ENCODE measurements around the gene THSD4. TPM values are rescaled to one million over a fixed set of nuclear protein-coding genes. Genes with fewer than 3 reads are reported as not detected.

THSD4 gene
- total and polyA plus RNA-seq, 2 of the 4 experiments (the other 2 are of a cell fraction): 25.5 to 31.1 TPM

- ChIA-PET CTCF (interaction anchor here (0.6 to 1.5 kb wide), 2 partner anchors 13 to 296 kb away, joined by 3 read pairs; no protein-coding TSS in a partner anchor), POLR2A (ENCODE audit: unreplicated experiment) (no interaction called here)
- 0 out of 2 replicates have a peak, but pooled peaks cover 2% of the 10 kb centered on the region for H3K36me3 ChIP-seq (ENCODE audit: control insufficient read depth, insufficient read depth, low read length)
- H2BK15ac ChIP-seq (ENCODE audit: low read depth, low read length): no peak overlapping the region
- no peak overlapping the region for H2AK9ac ChIP-seq (replicated peaks; ENCODE audit: low read depth, low read length, poor library complexity)
- no peak overlapping the region for H3K27ac ChIP-seq (ENCODE audit: insufficient read depth, low read length)
- no peak overlapping the region for H3K4ac ChIP-seq (ENCODE audit: low read depth, low read length)
- H4K20me1 ChIP-seq (ENCODE audit: insufficient read depth, low read length): peaks cover 17% of the 10 kb centered on the region; the same call in 1 of the 2 replicates
- peaks cover 10% of the 10 kb centered on the region; the same call in 1 of the 2 replicates for H3K4me1 ChIP-seq (ENCODE audit: control insufficient read depth, insufficient read depth, low read length)
- H3K4me3 ChIP-seq (ENCODE audit: insufficient read depth, low read depth, low read length): no peak overlapping the region
- BruUV-seq (replicated peaks): no TSS peak
- no peak for ATAC-seq (ENCODE audit: low read depth)
- no CpG with 5 or more reads among the region's 3 CpGs for WGBS, 2 experiments (ENCODE audit: extremely low coverage in 2 of 2, insufficient read length in 1 of 2)
- H2AFZ ChIP-seq (replicated peaks; ENCODE audit: low read length, poor library complexity): no peak overlapping the region
- H3K23ac ChIP-seq (ENCODE audit: low read depth, low read length): no peak overlapping the region
- H3K18ac ChIP-seq (ENCODE audit: low read depth, low read length): no peak overlapping the region
- in situ Hi-C loops (cut with MboI; ENCODE audit: low sequenced_read_pairs) (loop anchor here (10.0 kb wide), 1 partner anchor 698 kb away; no protein-coding TSS in a partner anchor), intact Hi-C loops (cut with micrococcal nuclease) (no loop called here), dilution Hi-C loops (cut with HindIII; ENCODE audit: low sequenced_read_pairs, unreplicated experiment) (no loop called here)
- no peak for TF ChIP-seq FOS (IDR thresholded peaks at IDR 0.05; ENCODE audit: low read depth, low read length)
- no peak for TF ChIP-seq SMC3 (IDR thresholded peaks at IDR 0.05; ENCODE audit: low read depth, low read length)
- TF ChIP-seq RFX5 (IDR thresholded peaks at IDR 0.05; ENCODE audit: low read depth, low read length): no peak
- no peak for TF ChIP-seq BHLHE40 (IDR thresholded peaks at IDR 0.05; ENCODE audit: low read depth, low read length)
- TF ChIP-seq NFE2L2 (IDR thresholded peaks at IDR 0.05; ENCODE audit: low read depth, low read length): no peak
- TF ChIP-seq CTCF (conservative IDR thresholded peaks at IDR 0.05; ENCODE audit: low read depth, low read length): no peak
- TF ChIP-seq ELK1 (IDR thresholded peaks at IDR 0.05; ENCODE audit: borderline replicate concordance, low read depth, low read length): no peak
- TF ChIP-seq CHD1 (IDR thresholded peaks at IDR 0.05; ENCODE audit: low read depth, low read length): no peak
- no peak for TF ChIP-seq USF2 (IDR thresholded peaks at IDR 0.05; ENCODE audit: low read depth, low read length)
- no peak for TF ChIP-seq POLR2A (IDR thresholded peaks at IDR 0.05; ENCODE audit: low read depth, low read length)
- TF ChIP-seq RCOR1 (IDR thresholded peaks at IDR 0.05; ENCODE audit: insufficient replicate concordance, low read length): no peak
- H3K27me3 ChIP-seq (ENCODE audit: control insufficient read depth, insufficient read depth, low read length): no peaks in the 10 kb centered on the region
- no peak overlapping the region for H2BK5ac ChIP-seq (ENCODE audit: low read depth, low read length, poor library complexity, severe bottlenecking)
- no peaks in the 10 kb centered on the region for H3K9me1 ChIP-seq (ENCODE audit: insufficient read depth, low read length)
- H3K79me1 ChIP-seq (ENCODE audit: low read depth in 1 of 2, low read length in 2 of 2): 0 out of 4 replicates have a peak, but pooled peaks cover 0 to 8% of the 10 kb centered on the region in 2 experiments
- H4K91ac ChIP-seq (ENCODE audit: insufficient read depth, low read depth, low read length): no peak overlapping the region
- no peak overlapping the region for H2BK20ac ChIP-seq (ENCODE audit: low read depth, low read length)
- H3K14ac ChIP-seq (replicated peaks; ENCODE audit: low read depth, low read length): no peak overlapping the region
- no peaks in the 10 kb centered on the region for H3K9me3 ChIP-seq (ENCODE audit: control insufficient read depth, insufficient read depth, low read length)
- H4K5ac ChIP-seq (ENCODE audit: low read depth, low read length): no peak overlapping the region
- no peak overlapping the region for H4K8ac ChIP-seq (ENCODE audit: low read depth in 2 of 2, low read length in 2 of 2)
- no peak overlapping the region for H3K4me2 ChIP-seq (ENCODE audit: low read depth, low read length)
- no peak overlapping the region for H2BK120ac ChIP-seq (ENCODE audit: low read depth, low read length)
- no peak overlapping the region for H3K56ac ChIP-seq (ENCODE audit: extremely low read depth, insufficient read depth, low read length)
- DNase-seq: no peak
- H2AK5ac ChIP-seq (ENCODE audit: low read depth, low read length): no peak overlapping the region
- H3K9ac ChIP-seq (ENCODE audit: low read depth, low read length): no peak overlapping the region
These were observed 341.5 kb downstream of the THSD4 start for GRCh38 chr15:71456811-71457210.

All from IMR-90 (cell line).